GDM1 (cell line): Measurements from ENCODE around the gene DISP2.

Source experiments
- DNase-seq: peaks from one replicate; lab custom pipeline; 2025; lab: John Stamatoyannopoulos, UW

Gene DISP2

GRCh38 chr15:40388941-40389823, 31.2 kb downstream of the DISP2 start:
- DNase-seq, result no peak

- DNase-seq, result no peak
Observed at GRCh38 chr15:40389824-40390595, 32.0 kb downstream of the DISP2 start.

DNA sequence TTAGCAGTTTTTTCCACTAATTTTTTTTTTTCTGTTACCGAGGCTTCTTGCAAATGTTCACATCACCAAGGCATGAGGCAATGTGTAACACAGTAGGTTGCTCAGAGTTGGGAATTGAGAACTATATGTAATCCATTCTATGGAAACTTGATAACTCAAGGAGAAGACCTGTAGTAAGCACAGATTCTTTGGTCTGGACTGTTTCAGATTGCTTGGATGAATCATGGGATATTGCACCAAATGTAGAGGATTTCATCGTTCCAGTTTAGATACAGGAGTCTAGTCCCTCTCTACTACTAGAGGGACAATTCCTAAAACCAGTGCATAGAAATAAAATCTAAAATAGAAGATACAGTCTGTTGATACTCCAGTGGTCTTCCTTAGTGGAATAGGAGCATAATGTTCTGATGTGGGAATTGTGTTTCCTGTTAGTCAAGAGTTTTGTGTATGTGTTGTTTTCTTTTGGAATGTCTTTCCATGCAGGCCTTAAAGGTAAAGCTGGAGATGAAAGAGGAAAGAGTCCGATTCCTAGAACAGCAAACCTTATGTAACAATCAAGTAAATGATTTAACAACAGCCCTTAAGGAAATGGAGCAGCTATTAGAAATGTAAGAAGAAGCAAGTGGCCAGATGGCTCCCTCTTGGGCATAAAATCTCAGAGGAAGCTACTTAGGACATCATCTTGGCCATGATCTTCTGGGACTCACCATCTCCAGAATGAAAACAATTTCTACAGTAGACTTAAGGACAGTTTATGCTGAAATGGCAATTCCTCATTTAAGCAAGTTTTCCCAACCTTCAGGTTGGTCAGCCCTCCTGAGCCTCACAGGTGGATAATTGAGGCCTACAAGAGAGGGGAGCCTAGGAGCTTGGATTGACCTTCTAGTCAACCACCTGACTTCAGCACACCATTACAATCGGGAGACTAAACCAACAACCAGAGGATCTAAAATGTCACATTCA, 35.2 kb downstream of the DISP2 start:
- DNase-seq, result no peak

DNA sequence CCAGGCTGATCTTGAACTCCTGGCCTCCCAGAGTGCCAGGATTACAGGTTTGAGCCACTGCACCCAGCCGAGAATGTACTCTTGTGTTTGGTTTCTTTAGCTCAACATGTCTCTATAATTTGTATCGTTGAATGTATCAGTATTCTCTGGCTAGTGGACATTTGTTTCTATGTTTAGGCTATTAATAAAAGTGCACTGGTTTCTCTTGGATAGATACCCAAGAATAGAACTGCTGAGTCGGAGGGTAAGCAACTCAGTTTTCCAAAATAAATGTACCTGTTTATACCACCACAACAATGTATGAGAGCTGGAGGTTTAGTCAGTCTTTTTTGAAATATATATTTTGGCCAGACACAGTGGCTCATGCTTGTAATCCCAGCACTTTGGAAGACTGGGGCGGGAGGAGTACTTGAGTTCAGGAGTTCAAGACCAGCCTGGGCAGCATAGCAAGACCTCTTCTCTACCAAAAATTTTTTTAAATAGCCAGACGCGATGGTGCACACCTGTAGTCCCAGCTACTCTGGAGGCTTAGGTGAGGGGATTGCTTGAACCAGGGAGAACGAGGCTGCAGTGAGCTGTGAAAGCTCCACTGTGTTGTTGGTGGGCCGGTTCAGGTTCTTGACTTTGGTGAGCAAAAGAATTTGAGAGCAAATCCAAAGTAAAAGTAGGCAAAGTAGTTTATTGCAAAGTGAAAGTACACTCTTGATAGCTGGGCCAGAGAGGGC, 39.8 kb downstream of the DISP2 start:
- no peak for DNase-seq

DNA sequence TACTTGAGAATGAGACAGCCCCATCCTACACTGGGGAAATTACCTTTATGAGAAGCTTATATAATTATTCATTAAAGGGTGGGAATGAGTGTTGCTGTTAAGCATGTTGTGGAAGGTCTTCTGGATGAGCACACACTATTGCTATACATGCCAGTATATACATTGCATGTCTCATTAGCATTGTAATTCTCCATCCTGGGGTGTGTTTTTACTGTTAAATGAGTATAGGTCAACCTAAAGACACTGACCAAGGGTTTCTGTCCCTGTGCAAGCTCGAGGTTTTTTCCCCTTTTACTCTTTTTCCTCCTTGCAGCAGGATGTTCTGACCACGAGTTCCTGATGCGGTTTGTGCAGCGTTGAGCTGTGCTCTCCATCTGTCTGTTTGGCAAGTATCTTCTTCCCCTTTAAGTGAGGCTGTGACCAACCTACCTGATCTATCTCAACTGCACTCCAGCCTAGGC, 40.4 kb downstream of the DISP2 start:
- DNase-seq, result peak; percentile 81

- DNase-seq, result no peak
Observed at GRCh38 chr15:40399370-40399769, 41.4 kb downstream of the DISP2 start.

- peak; percentile 96 for DNase-seq
Observed at GRCh38 chr15:40405501-40406381, 47.7 kb downstream of the DISP2 start, which contains the start of gene IVD. Gene IVD, plus strand, starts transcription at chr15:40405795. Its CDS starts 33 bp downstream, at chr15:40405828.

DNA sequence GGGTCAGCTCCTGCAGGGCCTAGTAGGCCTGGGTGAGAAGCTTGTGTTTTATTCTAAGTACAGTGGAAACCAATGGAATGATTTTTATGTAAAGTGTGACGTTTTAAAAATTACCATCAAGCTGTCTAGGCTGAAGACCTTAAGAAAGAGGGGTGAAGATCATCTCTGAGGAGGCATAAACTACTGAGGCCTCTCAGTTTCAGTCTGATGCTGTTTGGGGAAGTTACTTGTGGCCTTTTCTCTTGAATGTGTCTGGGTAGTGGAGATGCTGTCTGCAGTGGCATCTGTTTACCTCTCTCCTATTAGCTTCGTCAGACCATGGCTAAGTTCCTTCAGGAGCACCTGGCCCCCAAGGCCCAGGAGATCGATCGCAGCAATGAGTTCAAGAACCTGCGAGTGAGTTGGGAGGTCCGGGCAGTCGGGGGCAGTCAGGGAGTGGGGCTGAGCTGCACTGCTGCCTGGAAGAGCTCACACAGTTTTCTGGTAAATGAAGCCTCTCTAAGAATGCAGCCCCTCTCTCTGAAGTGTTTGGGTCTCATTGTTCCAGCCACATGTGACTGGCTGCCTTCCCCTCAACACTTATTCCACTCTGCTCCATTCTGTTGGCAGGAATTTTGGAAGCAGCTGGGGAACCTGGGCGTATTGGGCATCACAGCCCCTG, 49.4 kb downstream of the DISP2 start:
- no peak for DNase-seq

DNA sequence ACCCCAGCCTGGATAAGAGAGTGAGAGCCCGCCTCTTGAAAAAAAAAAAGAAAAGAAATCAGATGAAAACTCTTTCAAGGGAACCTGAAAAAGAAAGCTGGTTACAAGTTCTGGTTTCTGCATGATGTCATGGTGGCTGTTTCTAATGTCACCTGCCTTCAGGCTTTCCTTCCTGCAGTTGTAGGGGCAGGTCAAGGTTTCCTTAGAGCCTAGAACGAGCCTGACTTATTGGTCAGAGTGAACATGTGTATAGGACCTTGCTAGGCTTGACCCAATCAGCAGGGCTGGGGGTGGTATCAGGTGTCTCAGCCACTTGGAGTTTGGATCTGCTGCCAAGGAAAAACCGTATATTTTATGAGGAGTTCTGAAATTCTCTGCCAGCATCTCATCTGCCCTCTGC, 51.3 kb downstream of the DISP2 start:
- DNase-seq, result no peak

DNA sequence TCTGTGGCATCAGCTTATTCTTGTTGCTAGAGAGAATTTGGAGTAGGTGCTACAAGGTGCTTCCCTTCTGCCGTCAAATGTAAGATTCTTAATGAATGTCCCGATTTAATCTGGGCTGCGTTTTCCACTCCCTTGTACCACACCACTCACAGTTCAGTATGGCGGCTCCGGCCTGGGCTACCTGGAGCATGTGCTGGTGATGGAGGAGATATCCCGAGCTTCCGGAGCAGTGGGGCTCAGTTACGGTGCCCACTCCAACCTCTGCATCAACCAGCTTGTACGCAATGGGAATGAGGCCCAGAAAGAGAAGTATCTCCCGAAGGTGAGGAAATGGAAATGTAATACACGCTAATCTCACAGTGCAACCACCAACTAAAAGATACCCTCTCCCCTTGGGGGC, 52.5 kb downstream of the DISP2 start:
- no peak for DNase-seq

GRCh38 chr15:40412095-40412759, 54.2 kb downstream of the DISP2 start:
- DNase-seq, result no peak

GRCh38 chr15:40413036-40413435, 55.0 kb downstream of the DISP2 start:
- no peak for DNase-seq

DNA sequence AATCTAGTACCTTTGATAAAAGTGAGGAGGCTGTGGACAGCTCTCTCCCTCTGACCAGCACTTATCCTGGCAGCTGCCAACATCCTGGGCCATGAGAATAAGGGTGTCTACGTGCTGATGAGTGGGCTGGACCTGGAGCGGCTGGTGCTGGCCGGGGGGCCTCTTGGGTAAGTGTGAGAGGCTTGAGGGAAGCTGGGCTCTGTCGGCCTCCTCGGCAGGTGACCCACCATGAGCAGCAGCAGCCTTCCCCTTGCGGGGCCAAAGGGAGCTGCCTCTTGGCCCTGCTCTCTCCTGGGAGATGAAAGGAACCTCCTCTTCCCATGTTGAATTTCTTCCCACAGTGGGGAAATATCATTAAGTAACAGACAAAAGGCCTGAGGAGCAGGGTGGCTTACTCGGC, 56.8 kb downstream of the DISP2 start:
- no peak for DNase-seq

- no peak for DNase-seq
Observed at GRCh38 chr15:40415226-40415625, 57.2 kb downstream of the DISP2 start.

- DNase-seq, result no peak
Observed at GRCh38 chr15:40416056-40416455, 58.0 kb downstream of the DISP2 start.

GRCh38 chr15:40418126-40418525, 60.1 kb downstream of the DISP2 start:
- no peak for DNase-seq

- DNase-seq, result no peak
Observed at GRCh38 chr15:40420071-40420713, 62.2 kb downstream of the DISP2 start.

- no peak for DNase-seq
Observed at GRCh38 chr15:40420793-40421192, 62.8 kb downstream of the DISP2 start.
